Breast epithelium (tissue), 3 donors: ENCODE measurements around the gene CLDN15.

Experiments
- POLR2A ChIP-seq: fragments of 450-650 bp; IDR thresholded peaks from one replicate; pipeline ENCODE4 v1.6.1; 2016; ENCODE audit warnings: antibody characterized with exemption, mild to moderate bottlenecking, moderate library complexity
- POLR2AphosphoS5 ChIP-seq, 3 donors: sonication (generic); formaldehyde crosslinking; IDR thresholded peaks; one replicate each; pipeline ENCODE4 v1.6.1; 2017; ENCODE audit warnings: antibody characterized with exemption in 3 of 3
- TF ChIP-seq, protein P1 (sequence below), 3 donors: fragments of 450-650 bp; IDR thresholded peaks; one replicate each; pipeline ENCODE4 v1.5.1; 2016 to 2017; ENCODE audit warnings: antibody characterized with exemption in 3 of 3, mild to moderate bottlenecking in 3 of 3, moderate library complexity in 3 of 3

DNA sequence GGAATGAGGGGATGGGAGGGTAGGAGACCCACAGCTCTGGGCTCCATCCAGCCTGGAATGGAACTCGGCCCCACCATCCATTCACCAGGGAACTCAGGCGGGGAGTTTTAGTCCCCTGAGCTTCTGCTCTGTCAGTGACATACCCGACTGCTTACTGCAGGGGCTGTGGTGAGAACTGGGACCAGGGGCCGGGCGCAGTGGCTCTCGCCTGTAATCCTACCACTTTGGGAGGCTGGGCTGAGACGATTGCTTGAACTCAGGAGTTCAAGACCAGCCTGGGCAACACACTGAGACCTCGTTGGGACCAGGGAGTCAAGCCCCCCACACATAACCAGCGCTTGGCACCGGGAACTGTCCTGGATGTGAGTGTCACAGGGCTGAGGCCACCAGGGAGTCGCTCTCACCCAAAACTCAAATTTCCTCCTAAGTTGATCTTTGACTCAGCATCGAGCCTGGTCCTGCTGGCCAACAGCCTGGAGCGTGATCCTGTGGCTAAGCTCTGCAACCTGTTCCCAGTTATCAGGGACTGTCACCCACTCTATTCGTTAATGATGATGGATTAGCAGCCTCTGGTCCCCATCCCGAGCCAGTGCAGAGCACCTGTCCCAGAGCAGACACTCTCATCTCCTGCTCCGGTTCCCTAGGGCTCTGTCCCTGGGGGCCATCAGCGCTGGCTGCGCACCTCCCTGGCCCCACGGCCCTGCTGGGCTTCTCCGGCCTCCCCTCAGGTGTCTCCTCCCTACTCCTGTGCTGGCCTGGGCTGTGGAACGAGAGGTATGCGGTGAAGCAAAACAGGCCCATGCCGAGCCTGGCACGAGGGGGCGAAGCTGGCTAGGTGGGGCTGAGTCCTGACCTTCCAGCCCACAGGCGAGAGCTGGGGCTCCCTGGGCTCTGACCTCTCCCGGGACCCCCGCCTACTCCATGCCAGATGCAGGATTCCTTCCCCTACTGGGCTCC, 902 bp upstream of the CLDN15 start:
- TF ChIP-seq, protein P1, sequence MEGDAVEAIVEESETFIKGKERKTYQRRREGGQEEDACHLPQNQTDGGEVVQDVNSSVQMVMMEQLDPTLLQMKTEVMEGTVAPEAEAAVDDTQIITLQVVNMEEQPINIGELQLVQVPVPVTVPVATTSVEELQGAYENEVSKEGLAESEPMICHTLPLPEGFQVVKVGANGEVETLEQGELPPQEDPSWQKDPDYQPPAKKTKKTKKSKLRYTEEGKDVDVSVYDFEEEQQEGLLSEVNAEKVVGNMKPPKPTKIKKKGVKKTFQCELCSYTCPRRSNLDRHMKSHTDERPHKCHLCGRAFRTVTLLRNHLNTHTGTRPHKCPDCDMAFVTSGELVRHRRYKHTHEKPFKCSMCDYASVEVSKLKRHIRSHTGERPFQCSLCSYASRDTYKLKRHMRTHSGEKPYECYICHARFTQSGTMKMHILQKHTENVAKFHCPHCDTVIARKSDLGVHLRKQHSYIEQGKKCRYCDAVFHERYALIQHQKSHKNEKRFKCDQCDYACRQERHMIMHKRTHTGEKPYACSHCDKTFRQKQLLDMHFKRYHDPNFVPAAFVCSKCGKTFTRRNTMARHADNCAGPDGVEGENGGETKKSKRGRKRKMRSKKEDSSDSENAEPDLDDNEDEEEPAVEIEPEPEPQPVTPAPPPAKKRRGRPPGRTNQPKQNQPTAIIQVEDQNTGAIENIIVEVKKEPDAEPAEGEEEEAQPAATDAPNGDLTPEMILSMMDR (IDR thresholded peaks at IDR 0.05) = no peak
- no peak for TF ChIP-seq POLR2A
- no peak for TF ChIP-seq POLR2AphosphoS5 (IDR thresholded peaks at IDR 0.05)
